ENCODE measurements around the gene SYT5.

SYT5 gene

GRCh38 chr19:55147545-55148251, 32.4 kb downstream of the SYT5 start:
- no peak overlapping the region for H3K4me3 ChIP-seq (ENCODE audit: low read depth, low read length)

- H3K4me3 ChIP-seq (ENCODE audit: low read depth, low read length), result peak overlapping the region; percentile 47
These were observed 33.3 kb downstream of the SYT5 start for GRCh38 chr19:55146705-55147273.

- H3K4me3 ChIP-seq (ENCODE audit: low read depth, low read length), result peak overlapping the region; percentile 47
These were observed 33.9 kb downstream of the SYT5 start for GRCh38 chr19:55146078-55146704.

- H3K4me3 ChIP-seq (ENCODE audit: low read depth, low read length), result no peak overlapping the region
These were observed 34.9 kb downstream of the SYT5 start for GRCh38 chr19:55145232-55145631.

GRCh38 chr19:55141696-55142095, 38.4 kb downstream of the SYT5 start:
- H3K4me3 ChIP-seq (ENCODE audit: low read depth, low read length), result no peak overlapping the region

GRCh38 chr19:55137915-55138314, 42.2 kb downstream of the SYT5 start:
- no peak overlapping the region for H3K4me3 ChIP-seq (ENCODE audit: low read depth, low read length)

GRCh38 chr19:55136399-55137102, 43.5 kb downstream of the SYT5 start:
- no peak overlapping the region for H3K4me3 ChIP-seq (ENCODE audit: low read depth, low read length)

- H3K4me3 ChIP-seq (ENCODE audit: low read depth, low read length), result no peak overlapping the region
These were observed 45.4 kb downstream of the SYT5 start for GRCh38 chr19:55134736-55135135.

- no peak overlapping the region for H3K4me3 ChIP-seq (ENCODE audit: low read depth, low read length)
These were observed 46.2 kb downstream of the SYT5 start for GRCh38 chr19:55133639-55134444.

- no peak overlapping the region for H3K4me3 ChIP-seq (ENCODE audit: low read depth, low read length)
These were observed 47.5 kb downstream of the SYT5 start for GRCh38 chr19:55132453-55133129.

GRCh38 chr19:55131421-55131820, 48.7 kb downstream of the SYT5 start:
- no peak overlapping the region for H3K4me3 ChIP-seq (ENCODE audit: low read depth, low read length)
